Cortex of kidney (tissue), 1 donor: ENCODE measurements around the gene EIF2AK2.
"Not testable (repeated sequence)": the region's sequence is repeated elsewhere in the genome, so short reads cannot be mapped to it uniquely, and the experiment has no call there.

ENCODE experiments used
- DNase-seq: peaks from one replicate; lab custom pipeline; 2025; lab: John Stamatoyannopoulos, UW

EIF2AK2 gene

GRCh38 chr2:37156857-37157714 is at the start of gene EIF2AK2:
Gene EIF2AK2 (minus strand): TSS chr2:37156980. CDS start chr2:37147806, 9,174 bp downstream.
- DNase-seq: peak; percentile 36

DNA sequence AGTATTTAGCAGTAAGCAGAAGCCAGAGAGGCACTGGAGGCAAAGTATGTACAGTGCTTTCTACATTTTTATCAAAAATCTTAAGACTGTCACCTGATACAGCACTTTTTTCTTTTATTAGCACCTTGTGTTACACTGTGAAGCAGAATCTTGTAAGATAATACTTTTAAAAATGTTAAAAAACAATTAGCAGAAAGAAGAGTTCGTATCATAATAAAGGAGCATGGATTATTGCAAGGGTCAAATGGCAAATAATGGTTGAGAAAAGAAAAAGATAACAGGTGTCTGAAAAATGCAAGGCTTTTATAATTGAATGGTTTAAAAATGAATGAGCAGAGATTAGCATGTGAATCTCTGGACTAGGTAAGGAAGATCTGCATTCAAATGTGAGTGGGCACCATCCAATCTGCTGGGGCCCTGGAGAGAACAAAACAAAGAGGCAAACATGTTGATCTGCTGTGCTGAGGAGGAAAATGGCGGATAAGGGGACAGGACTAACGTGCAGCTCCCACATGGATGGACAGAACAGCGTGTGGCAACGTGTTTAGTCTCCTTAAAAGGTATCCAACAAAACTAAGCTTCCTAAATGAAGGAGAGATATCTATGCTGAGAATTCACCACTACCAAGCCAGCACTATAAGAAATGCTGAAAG is 49.0 kb upstream of the EIF2AK2 start:
- DNase-seq: no peak

GRCh38 chr2:37205071-37205661 is 48.4 kb upstream of the EIF2AK2 start:
- not testable (repeated sequence) for DNase-seq

DNA sequence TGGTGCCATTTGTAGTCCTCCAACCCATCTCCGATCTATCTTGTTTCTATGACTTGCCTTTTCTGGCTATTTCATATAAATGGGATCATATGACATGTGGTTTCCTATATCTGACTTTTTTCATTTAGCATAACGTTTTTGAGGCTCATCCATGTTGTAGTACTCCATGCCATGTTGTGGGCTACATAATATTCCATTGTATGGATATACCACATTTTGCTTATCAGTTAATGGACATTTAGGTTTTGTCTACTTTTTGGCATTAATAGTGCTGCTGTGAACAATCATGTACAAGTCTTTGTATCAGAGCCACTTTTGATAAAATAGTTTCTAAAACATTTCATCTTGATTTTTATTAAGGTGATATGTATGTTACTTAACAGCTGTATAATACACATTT is 46.9 kb upstream of the EIF2AK2 start:
- no peak for DNase-seq

- DNase-seq: no peak
Observed at GRCh38 chr2:37201766-37202165, 45.0 kb upstream of the EIF2AK2 start.

GRCh38 chr2:37201208-37201607 is 44.4 kb upstream of the EIF2AK2 start:
- no peak for DNase-seq

- no peak for DNase-seq
Observed at GRCh38 chr2:37198681-37199065, 41.9 kb upstream of the EIF2AK2 start.

- peak; percentile 81 for DNase-seq
Observed at GRCh38 chr2:37196320-37197195, 39.8 kb upstream of the EIF2AK2 start, which contains the start of gene CEBPZOS. Gene CEBPZOS (plus strand): TSS chr2:37196496. CDS start chr2:37199705, 3,209 bp downstream.

DNA sequence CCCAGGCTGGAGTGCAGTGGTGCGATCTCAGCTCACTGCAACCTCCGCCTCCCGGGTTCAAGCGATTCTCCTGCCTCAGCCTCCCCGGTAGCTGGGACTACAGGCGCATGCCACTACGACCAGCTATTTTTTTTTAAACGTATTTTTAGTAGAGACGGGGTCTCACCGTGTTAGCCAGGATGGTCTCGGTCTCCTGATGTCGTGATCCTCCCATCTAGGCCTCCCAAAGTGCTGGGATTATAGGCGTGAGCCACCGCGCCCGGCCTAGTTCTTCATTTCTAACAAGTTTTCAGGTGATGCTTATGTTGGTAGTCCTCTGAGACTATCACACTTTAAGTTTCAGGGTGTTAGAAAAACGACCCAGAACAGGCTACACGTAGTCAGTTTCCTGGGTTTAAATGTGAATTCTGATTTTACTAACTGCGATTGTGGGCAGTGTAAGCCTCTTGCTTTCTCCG is 39.1 kb upstream of the EIF2AK2 start:
- DNase-seq: not testable (repeated sequence)

GRCh38 chr2:37192551-37192950 is 35.8 kb upstream of the EIF2AK2 start:
- no peak for DNase-seq

- no peak for DNase-seq
Observed at GRCh38 chr2:37191747-37192146, 35.0 kb upstream of the EIF2AK2 start.

DNA sequence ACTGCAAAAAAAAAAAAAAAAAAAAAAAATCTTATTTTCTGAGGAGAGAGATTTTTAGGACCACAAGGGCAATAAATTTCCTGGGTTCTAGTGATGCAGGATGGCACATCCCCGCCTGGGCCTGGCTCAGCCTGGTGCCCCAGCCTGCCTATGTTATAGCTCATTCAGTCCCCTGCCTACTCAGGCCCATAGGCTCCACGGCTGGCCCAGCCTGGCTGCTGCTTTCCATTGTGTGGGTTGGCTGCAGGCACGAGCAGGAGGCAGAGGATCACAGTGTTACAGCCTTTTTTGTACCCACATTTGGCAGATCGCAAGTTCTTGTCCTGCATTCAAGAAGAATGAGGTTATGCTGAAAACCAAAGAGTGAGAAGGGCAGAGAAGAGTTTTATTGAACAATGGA is 34.5 kb upstream of the EIF2AK2 start:
- DNase-seq: no peak

DNA sequence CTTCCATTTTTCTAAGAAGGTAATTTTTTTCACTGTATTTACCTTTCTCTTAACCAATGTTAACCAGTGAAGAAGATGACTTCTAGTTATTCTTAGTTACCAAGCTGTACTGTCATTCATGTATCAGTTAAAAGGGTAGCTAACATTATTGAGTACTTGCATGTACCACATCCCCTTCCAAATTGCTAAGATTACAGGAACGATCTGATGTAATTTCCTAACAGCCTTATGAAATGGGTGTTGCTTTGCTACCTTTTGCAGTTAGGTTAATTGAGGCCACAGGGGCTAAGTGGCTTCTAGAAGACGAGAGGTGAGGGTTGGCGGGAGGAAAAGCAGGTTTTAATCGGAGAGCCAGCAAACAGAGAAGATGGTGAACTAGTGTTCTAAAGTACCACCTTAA is 33.5 kb upstream of the EIF2AK2 start:
- DNase-seq: no peak

DNA sequence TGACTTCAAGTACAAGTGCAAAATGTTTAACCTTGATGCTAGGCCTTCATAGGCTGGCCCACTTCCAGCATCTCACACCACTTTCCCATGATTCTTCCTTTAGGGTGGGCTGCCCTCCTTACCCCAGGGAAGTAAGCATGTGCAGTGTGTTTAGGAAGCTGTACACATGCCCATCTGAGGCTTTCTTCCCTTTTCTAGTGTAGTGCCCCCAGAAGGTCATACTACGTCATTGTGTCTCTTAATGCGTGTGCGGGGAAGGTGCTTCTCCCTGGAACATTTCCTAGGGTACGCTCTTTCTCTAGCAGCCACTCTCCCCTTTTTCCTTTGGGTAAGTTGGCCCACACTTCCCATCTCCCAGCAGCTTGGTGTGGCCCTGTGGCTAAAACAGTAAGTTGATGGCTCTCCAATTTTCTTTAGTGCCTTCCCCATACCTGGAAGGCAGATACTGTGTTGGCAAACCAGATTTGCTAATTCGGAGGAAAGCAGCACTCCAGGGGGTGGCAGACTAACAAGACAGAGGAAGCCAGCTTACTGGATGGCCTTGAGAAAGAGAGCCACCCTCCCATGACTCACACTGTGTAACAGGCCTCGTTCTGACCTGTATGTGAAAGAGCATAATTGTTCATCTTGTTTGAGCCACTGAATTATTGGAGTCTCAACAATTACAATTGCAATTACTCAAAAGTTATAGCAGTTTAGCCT is 32.8 kb upstream of the EIF2AK2 start:
- DNase-seq: no peak

DNA sequence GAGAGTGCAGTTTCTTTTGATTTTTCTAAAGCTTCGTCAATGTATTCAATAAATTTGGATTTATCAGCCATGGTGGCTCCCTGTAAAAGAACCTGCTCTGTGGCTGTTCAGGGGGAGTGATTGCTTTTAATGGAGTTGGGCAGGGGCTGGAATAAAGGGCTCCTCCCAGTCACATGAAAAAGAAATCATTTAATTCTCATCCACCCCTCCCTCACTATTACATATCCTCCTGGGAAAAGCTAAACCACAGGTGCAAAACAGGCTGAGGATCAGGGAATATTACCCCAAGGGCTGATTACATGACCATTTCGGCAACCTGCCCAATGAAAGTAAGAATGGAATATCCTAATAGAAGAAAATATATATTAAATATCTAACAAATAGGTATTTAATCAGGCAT is 31.8 kb upstream of the EIF2AK2 start, which contains the start of gene SULT6B1:
TSS of gene SULT6B1 (minus strand) at position 101 of the 400 bp plus-strand sequence. CDS start at position 71, 30 bp downstream.
- no peak for DNase-seq

DNA sequence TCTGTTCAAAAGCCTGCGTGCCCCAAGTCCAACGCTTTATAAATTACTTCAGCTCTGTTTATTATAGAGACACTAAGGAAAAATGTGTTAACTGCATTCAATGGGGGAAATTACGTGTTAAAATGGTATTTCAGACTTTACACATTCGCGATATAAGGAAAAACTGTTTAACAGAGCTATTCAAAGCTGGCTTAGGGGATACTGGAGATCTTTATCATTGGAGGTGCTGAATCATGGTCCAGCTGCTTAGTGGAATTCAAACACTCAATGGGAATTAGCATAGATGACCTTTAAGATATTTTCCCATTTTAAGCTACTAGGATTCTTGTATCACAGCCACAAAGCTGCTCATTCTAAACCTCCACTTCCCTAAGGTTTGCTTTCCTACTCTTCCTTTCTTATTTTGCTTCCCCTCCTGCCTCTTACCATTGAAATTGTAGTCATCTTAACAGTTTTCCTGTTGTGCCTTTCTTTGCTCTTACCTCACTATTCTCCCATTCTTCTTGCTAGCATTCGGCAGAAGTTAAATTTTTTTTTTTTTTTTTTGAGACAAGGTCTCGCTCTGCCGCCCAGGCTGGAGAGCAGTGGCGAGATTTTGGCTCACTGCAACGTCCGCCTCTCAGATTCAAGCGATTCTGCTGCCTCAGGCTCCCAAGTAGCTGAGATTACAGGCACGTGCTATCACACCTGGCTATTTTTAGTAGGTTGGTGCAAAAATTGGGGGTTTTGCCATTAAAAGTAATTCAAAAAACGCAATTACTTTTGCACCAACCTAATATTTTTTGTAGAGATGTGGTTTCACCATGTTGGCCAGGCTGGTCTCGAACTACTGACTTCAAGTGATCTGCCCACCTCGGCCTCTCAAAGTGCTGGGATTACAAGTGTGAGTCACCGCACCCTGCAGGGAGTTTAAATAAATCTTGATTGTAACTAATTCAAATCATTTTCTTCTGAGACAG is 25.2 kb upstream of the EIF2AK2 start:
- no peak for DNase-seq

DNA sequence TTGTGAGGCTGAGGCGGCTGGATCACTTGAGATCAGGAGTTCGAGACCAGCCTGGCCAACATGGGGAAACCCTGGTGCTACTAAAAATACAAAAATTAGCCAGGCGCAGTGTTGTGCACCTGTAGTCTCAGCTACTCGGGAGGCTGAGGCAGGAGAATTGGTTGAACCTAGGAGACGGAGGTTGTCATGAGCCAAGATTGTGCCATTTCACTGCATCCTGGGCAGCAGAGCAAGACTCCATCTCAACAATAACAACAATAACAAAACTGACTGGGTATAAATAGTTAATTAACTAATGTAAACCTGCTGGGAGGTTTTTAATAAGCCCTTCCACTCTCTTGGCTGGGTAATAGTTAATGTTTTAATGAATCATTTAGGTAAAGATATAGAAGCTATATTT is 23.9 kb upstream of the EIF2AK2 start:
- DNase-seq: no peak

- no peak for DNase-seq
Observed at GRCh38 chr2:37180006-37180639, 23.3 kb upstream of the EIF2AK2 start.

- DNase-seq: no peak
Observed at GRCh38 chr2:37173741-37174140, 17.0 kb upstream of the EIF2AK2 start.
